Muscle layer of colon (tissue), 2 donors: ENCODE results near the gene MSH3.

Experiments
- H3K27ac ChIP-seq: one replicate; pipeline ENCODE4 v1.7.0; 2013; ENCODE audit warnings: low read depth, mild to moderate bottlenecking, low read length, moderate library complexity
- H3K27me3 ChIP-seq, 2 donors: one replicate each; pipeline ENCODE4 v1.7.0; 2013; ENCODE audit warnings: low read length in 2 of 2, mild to moderate bottlenecking in 2 of 2; ENCODE audit not compliant: insufficient read depth in 2 of 2, control insufficient read depth in 1 of 2
- H3K36me3 ChIP-seq: one replicate; pipeline ENCODE4 v1.7.0; 2013; ENCODE audit warnings: mild to moderate bottlenecking, low read length; ENCODE audit not compliant: insufficient read depth
- H3K4me1 ChIP-seq: one replicate; pipeline ENCODE4 v1.7.0; 2013; ENCODE audit warnings: mild to moderate bottlenecking, low read length; ENCODE audit not compliant: insufficient read depth
- H3K4me3 ChIP-seq, 2 donors: one replicate each; pipeline ENCODE4 v1.7.0; 2013; ENCODE audit warnings: low read length in 2 of 2, low read depth in 1 of 2, mild to moderate bottlenecking in 1 of 2, moderate library complexity in 1 of 2
- H3K9ac ChIP-seq: one replicate; pipeline ENCODE4 v1.7.0; 2013; ENCODE audit warnings: low read length
- H3K9me3 ChIP-seq: one replicate; pipeline ENCODE4 v1.7.0; 2013; ENCODE audit warnings: mild to moderate bottlenecking, low read length
- donor health status: abdominal sarcoma.
- donor health status: Adenocarcinoma of cecum.

The MSH3 gene

DNA sequence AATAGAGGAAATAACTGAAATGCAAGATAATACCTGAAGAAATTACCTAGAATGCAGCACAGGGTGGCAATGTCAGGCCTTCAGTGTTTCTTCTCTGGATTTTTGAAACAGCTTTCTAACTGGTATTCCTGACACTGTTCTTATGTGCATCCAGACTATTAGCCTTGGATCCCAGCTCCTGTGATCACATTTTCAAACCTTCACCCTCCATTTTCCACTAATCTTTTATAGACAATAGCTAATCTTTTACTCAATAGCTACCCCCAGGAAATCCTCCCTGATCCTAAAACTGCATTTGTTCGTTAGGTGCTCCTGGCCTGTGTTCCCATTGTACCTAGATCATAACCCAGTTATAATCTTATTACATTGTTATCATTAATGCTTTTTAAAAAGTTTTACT lies 101.8 kb downstream of the MSH3 start:
- H3K4me3 ChIP-seq = no peak overlapping the region
- no peaks in the 10 kb centered on the region for H3K9me3 ChIP-seq
- peaks cover 5% of the 10 kb centered on the region for H3K4me1 ChIP-seq
- no peak overlapping the region for H3K9ac ChIP-seq
- H3K36me3 ChIP-seq = no peaks in the 10 kb centered on the region
- H3K27me3 ChIP-seq = no peaks in the 10 kb centered on the region
- no peak overlapping the region for H3K27ac ChIP-seq

DNA sequence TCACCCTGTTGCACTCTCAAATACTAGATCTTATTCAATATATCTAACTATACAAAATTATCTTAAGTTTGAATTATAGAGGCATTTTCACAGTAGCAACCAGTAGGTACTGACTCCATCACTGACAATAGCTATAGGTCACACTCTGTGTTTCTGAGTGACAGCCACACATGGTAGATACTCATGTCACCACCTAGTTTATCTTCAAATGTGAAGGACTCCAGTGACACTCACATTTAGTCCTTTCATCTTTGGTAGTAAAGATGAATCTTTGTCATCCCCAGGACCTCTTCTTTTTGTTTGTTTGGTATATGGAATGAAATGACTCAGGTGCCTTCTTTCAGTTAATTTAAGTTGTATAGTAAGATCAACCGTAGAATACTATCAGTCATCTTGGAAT lies 102.8 kb downstream of the MSH3 start:
- Histone ChIP-seq H3K27ac (no peak overlapping the region), H3K9ac (no peak overlapping the region), H3K36me3 (no peaks in the 10 kb centered on the region), H3K27me3 (no peaks in the 10 kb centered on the region), H3K9me3 (no peaks in the 10 kb centered on the region), H3K4me1 (peaks cover 5% of the 10 kb centered on the region), H3K4me3 (no peak overlapping the region)

- H3K27ac ChIP-seq = no peak overlapping the region
- no peak overlapping the region for H3K4me3 ChIP-seq
Measured at GRCh38 chr5:80759866-80760577, 105.6 kb downstream of the MSH3 start.

DNA sequence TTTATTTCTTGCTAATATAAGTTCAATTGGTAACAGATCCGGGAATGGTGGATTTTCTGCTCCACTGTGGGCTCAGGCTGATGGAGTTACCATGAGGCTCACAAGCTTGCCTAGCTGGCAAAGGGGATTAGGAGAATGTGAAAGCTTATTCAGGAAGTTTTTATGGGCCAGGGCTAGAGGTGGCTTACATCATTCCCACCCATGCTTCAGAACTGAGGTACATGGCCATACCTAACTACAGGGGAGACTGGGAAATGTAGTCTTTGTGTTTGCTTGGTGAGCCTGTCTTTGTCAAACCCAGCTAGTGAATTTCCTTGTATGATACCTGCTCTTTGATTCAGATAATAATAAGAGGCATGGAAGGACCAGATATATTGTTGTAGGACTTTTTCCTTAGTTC lies 106.2 kb downstream of the MSH3 start:
- no peaks in the 10 kb centered on the region for H3K36me3 ChIP-seq
- H3K9me3 ChIP-seq = no peaks in the 10 kb centered on the region
- H3K4me1 ChIP-seq = no peaks in the 10 kb centered on the region
- no peak overlapping the region for H3K9ac ChIP-seq
- H3K27me3 ChIP-seq = no peaks in the 10 kb centered on the region
- H3K4me3 ChIP-seq = no peak overlapping the region
- H3K27ac ChIP-seq = no peak overlapping the region

More at GRCh38 chr5:80759866-80760577, 105.6 kb downstream of the MSH3 start:
- Histone ChIP-seq H3K36me3 (no peaks in the 10 kb centered on the region), H3K27me3 (no peaks in the 10 kb centered on the region), H3K9me3 (no peaks in the 10 kb centered on the region), H3K4me1 (no peaks in the 10 kb centered on the region), H3K9ac (no peak overlapping the region)

DNA sequence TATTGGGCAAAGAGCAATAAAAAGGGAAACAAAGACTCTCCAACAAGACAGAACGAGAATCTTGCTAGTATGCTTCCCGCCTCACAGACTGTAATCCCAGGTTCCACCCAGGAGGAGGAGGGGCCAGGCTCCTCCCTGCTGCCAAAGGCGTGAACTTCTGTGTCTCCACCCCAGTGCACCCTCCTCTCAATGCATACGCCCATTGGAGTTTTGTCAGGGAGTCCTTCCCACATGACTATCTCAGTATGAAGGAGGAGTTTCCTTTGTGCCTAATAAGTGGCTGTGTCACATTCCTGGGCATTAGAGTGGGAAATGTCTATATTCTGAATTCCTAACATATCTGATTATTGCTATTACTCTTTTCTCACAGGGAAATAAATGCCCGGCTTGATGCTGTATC lies 106.7 kb downstream of the MSH3 start:
- Histone ChIP-seq H3K4me3 (no peak overlapping the region), H3K9ac (no peak overlapping the region), H3K36me3 (no peaks in the 10 kb centered on the region), H3K4me1 (no peaks in the 10 kb centered on the region), H3K27me3 (no peaks in the 10 kb centered on the region), H3K9me3 (no peaks in the 10 kb centered on the region), H3K27ac (no peak overlapping the region)

- Histone ChIP-seq H3K9ac (no peak overlapping the region), H3K4me1 (no peaks in the 10 kb centered on the region), H3K4me3 (no peak overlapping the region), H3K36me3 (no peaks in the 10 kb centered on the region), H3K9me3 (no peaks in the 10 kb centered on the region), H3K27me3 (no peaks in the 10 kb centered on the region), H3K27ac (no peak overlapping the region)
Measured at GRCh38 chr5:80761966-80762365, 107.5 kb downstream of the MSH3 start.

DNA sequence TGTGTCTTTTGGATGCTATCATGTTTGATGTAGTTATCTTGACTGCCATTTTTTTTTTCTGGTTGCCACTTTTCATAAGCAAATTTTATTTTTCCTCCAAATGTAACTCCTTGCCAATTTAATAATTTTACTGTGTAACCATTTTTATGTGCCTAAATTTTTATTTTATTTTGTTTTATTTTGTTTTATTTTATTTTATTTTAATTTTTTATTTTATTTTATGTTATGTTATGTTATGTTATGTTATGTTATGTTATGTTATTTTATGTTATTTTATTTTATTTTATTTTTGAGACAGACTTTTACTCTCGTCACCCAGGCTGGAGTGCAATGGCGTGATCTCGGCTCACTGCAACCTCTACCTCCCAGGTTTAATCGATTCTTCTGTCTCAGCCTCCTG lies 108.1 kb downstream of the MSH3 start:
- no peak overlapping the region for H3K9ac ChIP-seq
- no peak overlapping the region for H3K27ac ChIP-seq
- H3K4me1 ChIP-seq = no peaks in the 10 kb centered on the region
- H3K9me3 ChIP-seq = no peaks in the 10 kb centered on the region
- H3K36me3 ChIP-seq = no peaks in the 10 kb centered on the region
- no peak overlapping the region for H3K4me3 ChIP-seq
- H3K27me3 ChIP-seq = no peaks in the 10 kb centered on the region

- no peaks in the 10 kb centered on the region for H3K36me3 ChIP-seq
- H3K27me3 ChIP-seq = no peaks in the 10 kb centered on the region
- no peaks in the 10 kb centered on the region for H3K9me3 ChIP-seq
- no peaks in the 10 kb centered on the region for H3K4me1 ChIP-seq
- H3K27ac ChIP-seq = no peak overlapping the region
- H3K9ac ChIP-seq = no peak overlapping the region
- H3K4me3 ChIP-seq = no peak overlapping the region
Measured at GRCh38 chr5:80763211-80763610, 108.8 kb downstream of the MSH3 start.

DNA sequence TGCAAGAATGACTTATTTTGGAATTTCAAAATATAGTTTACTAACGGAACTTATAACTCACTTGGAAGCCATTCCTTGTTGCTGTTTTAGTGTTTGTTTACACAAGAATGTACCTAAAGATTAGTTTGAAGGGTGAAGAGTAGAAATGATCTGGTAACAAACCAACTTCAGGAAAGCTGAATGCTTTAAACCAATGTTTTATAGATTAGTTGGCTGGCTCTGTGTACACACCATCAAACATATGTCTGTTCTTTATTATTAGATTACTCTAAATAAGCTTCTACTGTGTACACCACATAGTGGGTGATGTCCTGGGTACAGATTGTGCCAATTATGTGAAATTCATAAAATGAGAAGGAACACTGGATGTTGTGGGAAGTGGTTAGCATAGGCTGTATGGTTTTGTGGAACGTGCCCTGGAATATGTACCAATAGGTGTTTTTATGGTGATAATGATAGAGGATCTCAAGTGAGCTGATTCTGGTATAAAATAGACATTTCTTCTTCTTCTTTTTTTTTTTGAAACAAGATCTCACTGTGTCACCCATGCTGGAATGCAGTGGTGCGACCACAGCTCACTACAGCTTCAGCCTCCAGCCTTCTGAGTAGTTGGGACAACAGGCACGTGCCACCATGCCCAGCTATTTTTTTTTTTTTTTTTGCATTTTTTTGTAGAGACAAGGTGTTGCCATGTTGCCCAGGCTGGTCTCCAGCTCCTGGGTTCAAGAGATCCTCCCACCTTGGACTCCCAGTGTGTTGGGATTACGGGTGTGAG lies 109.6 kb downstream of the MSH3 start:
- Histone ChIP-seq H3K9ac (no peak overlapping the region), H3K27ac (no peak overlapping the region), H3K4me3 (no peak overlapping the region), H3K27me3 (no peaks in the 10 kb centered on the region), H3K36me3 (no peaks in the 10 kb centered on the region), H3K4me1 (no peaks in the 10 kb centered on the region), H3K9me3 (no peaks in the 10 kb centered on the region)

DNA sequence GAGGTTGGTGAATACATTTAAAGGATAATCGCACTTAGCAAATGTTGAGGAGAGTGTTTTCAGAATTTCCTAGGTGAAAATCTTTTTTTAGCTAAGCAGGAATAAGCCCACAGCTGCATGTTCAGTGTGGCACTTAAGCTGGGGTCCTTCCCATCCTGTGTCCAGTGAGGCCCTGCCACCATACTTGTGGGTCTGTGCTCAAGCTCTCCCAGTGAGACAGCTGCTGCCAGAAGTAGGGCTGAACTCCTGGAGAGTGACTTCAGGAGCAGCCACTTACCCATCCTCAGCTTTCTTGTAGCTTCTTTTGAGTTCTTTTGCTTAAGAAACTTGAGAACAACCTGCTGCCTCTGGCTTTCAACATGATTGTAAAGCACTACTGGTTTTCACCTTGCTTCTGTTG lies 110.3 kb downstream of the MSH3 start:
- Histone ChIP-seq H3K9me3 (no peaks in the 10 kb centered on the region), H3K9ac (no peak overlapping the region), H3K27ac (no peak overlapping the region), H3K4me3 (no peak overlapping the region), H3K27me3 (no peaks in the 10 kb centered on the region), H3K4me1 (no peaks in the 10 kb centered on the region), H3K36me3 (no peaks in the 10 kb centered on the region)

DNA sequence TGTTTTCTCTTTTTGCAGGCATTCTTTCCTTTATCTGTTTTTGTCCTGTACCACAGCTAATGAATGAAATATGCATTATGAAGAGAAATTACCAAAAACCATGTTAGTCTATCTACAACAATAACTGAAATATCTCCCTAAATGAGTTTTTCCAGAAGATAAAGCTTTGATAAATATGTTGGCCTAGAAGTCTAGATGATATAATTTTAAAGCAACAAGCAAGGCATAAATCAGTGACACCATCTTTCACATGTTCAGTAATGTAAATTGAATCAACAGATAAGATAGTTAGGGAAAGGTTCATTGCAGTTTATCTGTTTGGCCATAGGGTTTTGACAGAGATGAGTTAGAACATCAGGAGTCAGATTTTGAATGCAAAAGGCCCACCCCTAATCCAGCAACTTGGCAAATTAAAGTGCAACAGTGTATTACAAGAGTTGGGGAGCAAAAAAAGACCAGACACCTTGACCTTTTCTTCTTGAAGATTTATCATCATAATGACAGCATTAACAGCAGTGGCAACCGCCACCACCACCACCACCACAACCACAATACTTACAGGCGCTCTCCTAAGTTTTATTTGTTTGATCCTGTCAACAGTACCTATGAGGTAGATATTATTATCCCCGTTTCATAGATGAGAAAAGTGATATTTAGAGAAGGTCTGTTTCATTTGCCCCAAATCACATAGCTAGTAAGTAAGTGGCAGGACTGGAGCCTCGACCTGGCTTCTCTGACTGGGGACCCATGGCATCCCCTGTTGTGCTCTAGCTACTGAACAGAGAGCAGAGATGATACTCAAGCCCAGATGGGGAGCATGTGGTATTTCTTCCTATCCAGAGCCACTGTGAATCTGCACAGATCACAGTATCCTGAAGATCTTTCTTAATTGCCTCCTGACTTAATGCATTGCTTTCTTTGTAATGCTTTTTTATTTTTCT lies 123.2 kb downstream of the MSH3 start:
- Histone ChIP-seq H3K27ac (no peak overlapping the region), H3K4me1 (no peaks in the 10 kb centered on the region), H3K9ac (no peak overlapping the region), H3K9me3 (no peaks in the 10 kb centered on the region), H3K4me3 (no peak overlapping the region), H3K27me3 (no peaks in the 10 kb centered on the region), H3K36me3 (peaks cover 3% of the 10 kb centered on the region)
